HCT116 (cell line): ENCODE measurements around the gene MAP7. TPM values are rescaled to one million over a fixed set of nuclear protein-coding genes. Genes with fewer than 3 reads are reported as not detected.
"Not testable (repeated sequence)": the region's sequence is repeated elsewhere in the genome, so short reads cannot be mapped to it uniquely, and the experiment has no call there.

Experiments used
- ATAC-seq: fragments of 200-7000 bp; cut with Tn5 transposase; 2 replicates; pipeline ENCODE4 v1.9.1; 2020; ENCODE audit warnings: mild to moderate bottlenecking, moderate library complexity
- BruUV-seq: library from RNA; stranded (reverse); fragments of 400-500 nt; replicated peaks from 2 replicates; lab custom pipeline; 2021; lab: Mats Ljungman, UMichigan
- CTCF ChIA-PET: fragments of 300-600 bp; sonication (Branson Sonifier 250); formaldehyde crosslinking; loops from one replicate; lab custom pipeline; 2021; ENCODE audit warnings: antibody characterized with exemption; lab: Charles Lee
- POLR2A ChIA-PET: fragments of 300-600, 350-600 bp; sonication (Branson Sonifier 250); formaldehyde crosslinking; loops from one replicate; lab custom pipeline; 2021; ENCODE audit warnings: antibody characterized with exemption; lab: Charles Lee
- RAD21 ChIA-PET, 2 experiments: fragments of 300-600 bp; sonication (Branson Sonifier 250); formaldehyde crosslinking; loops; one replicate each; lab custom pipeline; 2023; ENCODE audit warnings: low total read pairs in 2 of 2; ENCODE audit not compliant: uncharacterized antibody in 2 of 2, unreplicated experiment in 2 of 2, low non-redundant PET in 1 of 2; lab: Charles Lee
- DNase-seq: peaks from one replicate; pipeline ENCODE4 v3.0.0-alpha.2; 2010; ENCODE audit warnings: low read depth, low spot score
- H2AFZ ChIP-seq: fragments of 200-600 bp; shearing (Covaris generic), sonication (generic); 2 replicates; pipeline ENCODE4 v1.6.1; 2017; ENCODE audit warnings: low read depth, mixed run types, mixed read lengths, antibody characterized with exemption, low read length; ENCODE audit not compliant: poor library complexity, severe bottlenecking
- H3K27ac ChIP-seq: 2 replicates; pipeline ENCODE4 v1.5.1; 2012; ENCODE audit warnings: low read depth, low read length
- H3K27me3 ChIP-seq: fragments of 200-600 bp; sonication (generic); 2 replicates; pipeline ENCODE4 v1.6.1; 2016; ENCODE audit warnings: mixed run types, low read length, mixed read lengths; ENCODE audit not compliant: insufficient read depth
- H3K36me3 ChIP-seq, 2 experiments: fragments of 200-500 bp in 1 of 2; fragments of 200-600 bp in 1 of 2; sonication (Bioruptor generic) in 1 of 2; sonication (generic) in 1 of 2; 2 replicates each; pipeline versions ENCODE4 v1.5.1 to v1.6.1; 2014 to 2016; ENCODE audit warnings: low read length in 2 of 2, inconsistent platforms in 1 of 2, mixed read lengths in 1 of 2, mixed run types in 1 of 2; ENCODE audit not compliant: insufficient read depth in 2 of 2, control insufficient read depth in 1 of 2
- H3K4me1 ChIP-seq, 2 experiments: fragments of 200-600 bp in 1 of 2; sonication (generic) in 1 of 2; 2 replicates each; pipeline versions ENCODE4 v1.5.1 to v1.6.1; 2012 to 2017; ENCODE audit warnings: low read length in 2 of 2, inconsistent platforms in 1 of 2, mild to moderate bottlenecking in 1 of 2, mixed read lengths in 1 of 2, mixed run types in 1 of 2, moderate library complexity in 1 of 2; ENCODE audit not compliant: insufficient read depth in 2 of 2, control insufficient read depth in 1 of 2
- H3K4me2 ChIP-seq: fragments of 200-600 bp; sonication (generic); 2 replicates; pipeline ENCODE4 v1.6.1; 2017; ENCODE audit warnings: mixed run types, low read length, mixed read lengths
- H3K4me3 ChIP-seq, 2 experiments: fragments of 200-600 bp in 1 of 2; sonication (generic) in 1 of 2; replicated peaks in 1 of 2; 2 replicates each; pipeline ENCODE4 v1.5.1; 2011 to 2016; ENCODE audit warnings: low read length in 2 of 2, control low read depth in 1 of 2, low read depth in 1 of 2, mild to moderate bottlenecking in 1 of 2, mixed read lengths in 1 of 2, mixed run types in 1 of 2
- H3K79me2 ChIP-seq: fragments of 200-600 bp; sonication (generic); 2 replicates; pipeline ENCODE4 v1.6.1; 2017; ENCODE audit warnings: mild to moderate bottlenecking, mixed run types, low read length, moderate library complexity, mixed read lengths; ENCODE audit not compliant: insufficient read depth
- H3K9ac ChIP-seq: fragments of 200-600 bp; sonication (generic); 2 replicates; pipeline ENCODE4 v1.6.1; 2016; ENCODE audit warnings: low read length, mixed read lengths
- H3K9me2 ChIP-seq: fragments of 200-600 bp; sonication (generic), shearing (Covaris generic); 2 replicates; pipeline ENCODE4 v1.6.1; 2017; ENCODE audit warnings: mixed run types, mild to moderate bottlenecking, moderate library complexity; ENCODE audit not compliant: insufficient read depth
- H3K9me3 ChIP-seq, 2 experiments: fragments of 200-500 bp in 1 of 2; fragments of 200-600 bp in 1 of 2; sonication (Bioruptor generic) in 1 of 2; sonication (generic) in 1 of 2; 2 replicates each; pipeline ENCODE4 v1.6.1; 2014 to 2017; ENCODE audit warnings: low read length in 2 of 2, mixed read lengths in 2 of 2, inconsistent platforms in 1 of 2, low read depth in 1 of 2, mild to moderate bottlenecking in 1 of 2, mixed run types in 1 of 2, moderate library complexity in 1 of 2; ENCODE audit not compliant: control insufficient read depth in 1 of 2, insufficient read depth in 1 of 2
- H4K20me1 ChIP-seq: fragments of 200-600 bp; sonication (generic), shearing (Covaris generic); 2 replicates; pipeline ENCODE4 v1.6.1; 2017; ENCODE audit warnings: mixed run types, mild to moderate bottlenecking, moderate library complexity; ENCODE audit not compliant: insufficient read depth
- ATF3 ChIP-seq: IDR thresholded peaks from 2 replicates; pipeline ENCODE4 v1.6.1; 2012
- CEBPB ChIP-seq: IDR thresholded peaks from 2 replicates; pipeline ENCODE4 v1.6.1; 2012; ENCODE audit warnings: low read depth
- EGR1 ChIP-seq: IDR thresholded peaks from 2 replicates; pipeline ENCODE4 v1.6.1; 2012; ENCODE audit warnings: low read depth
- EZH2 ChIP-seq: fragments of 200-600 bp; sonication (generic); IDR thresholded peaks from 2 replicates; pipeline ENCODE4 v1.6.1; 2017; ENCODE audit warnings: antibody characterized with exemption, mixed run types
- EZH2phosphoT487 ChIP-seq: fragments of 200-600 bp; IDR thresholded peaks from 2 replicates; pipeline ENCODE4 v1.6.1; 2018; ENCODE audit warnings: antibody characterized with exemption, borderline replicate concordance
- POLR2A ChIP-seq: IDR thresholded peaks from 2 replicates; pipeline ENCODE4 v1.7.0; 2011; ENCODE audit warnings: borderline replicate concordance; ENCODE audit not compliant: insufficient read depth, insufficient read length; ENCODE audit errors: extremely low read depth
- SP1 ChIP-seq: IDR thresholded peaks from 2 replicates; pipeline ENCODE4 v1.6.1; 2012; ENCODE audit warnings: low read depth
- SRF ChIP-seq: IDR thresholded peaks from 2 replicates; pipeline ENCODE4 v1.6.1; 2012; ENCODE audit warnings: low read depth
- TCF7L2 ChIP-seq: IDR thresholded peaks from 2 replicates; pipeline ENCODE4 v1.7.0; 2011; ENCODE audit warnings: borderline replicate concordance, inconsistent platforms; ENCODE audit not compliant: insufficient read depth, insufficient read length; ENCODE audit errors: extremely low read depth
- YY1 ChIP-seq: IDR thresholded peaks from 2 replicates; pipeline ENCODE4 v1.6.1; 2011; ENCODE audit warnings: low read length, low read depth, moderate library complexity, mild to moderate bottlenecking; ENCODE audit not compliant: insufficient replicate concordance; ENCODE audit errors: extremely low read depth
- ZFX ChIP-seq: fragments of 450-650 bp; IDR thresholded peaks from 2 replicates; pipeline ENCODE4 v1.6.1; 2017
- intact Hi-C: fragments of 100-400 bp; cut with micrococcal nuclease; formaldehyde crosslinking; loops from 2 replicates; pipeline ENCODE4 v1.10.0; 2022
- total RNA-seq: library from RNA; stranded (reverse); gene quantifications from one replicate; pipeline ENCODE4 v1.2.1, GENCODE V29; 2021; ENCODE audit not compliant: unreplicated experiment

MAP7 gene
- total RNA-seq, 1 experiment from 2014 or later = 35.5 TPM

GRCh38 chr6:136586295-136586694, 36.1 kb upstream of the MAP7 start:
- no peaks in the 10 kb centered on the region for H3K4me1 ChIP-seq
- H3K36me3 ChIP-seq = no peaks in the 10 kb centered on the region; a peak in 1 of 4 replicates
- H3K4me3 ChIP-seq = no peak overlapping the region
- H3K79me2 ChIP-seq = no peaks in the 10 kb centered on the region
- ChIA-PET CTCF (no interaction called here), RAD21 (no interaction called here)
- H3K27me3 ChIP-seq = no peaks in the 10 kb centered on the region
- no peak for DNase-seq
- no peak overlapping the region for H3K9ac ChIP-seq
- no peaks in the 10 kb centered on the region for H3K9me2 ChIP-seq
- no peak overlapping the region for H3K27ac ChIP-seq
- no peaks in the 10 kb centered on the region for H4K20me1 ChIP-seq
- no peak for TF ChIP-seq SRF
- no peak for TF ChIP-seq EZH2
- no peak for TF ChIP-seq ATF3
- no peak for TF ChIP-seq TCF7L2
- TF ChIP-seq EZH2phosphoT487 = no peak
- no peak for TF ChIP-seq CEBPB
- TF ChIP-seq SP1 = no peak
- TF ChIP-seq ZFX = no peak
- no peak for TF ChIP-seq YY1
- TF ChIP-seq POLR2A = no peak
- no peak for TF ChIP-seq EGR1
- TF ChIP-seq, all 23 proteins: peak for 0
- no peak overlapping the region for H3K4me2 ChIP-seq
- ATAC-seq = no peak
- intact Hi-C loops = no loop called here
- BruUV-seq = no TSS peak
- H3K9me3 ChIP-seq = no peaks in the 10 kb centered on the region
- H2AFZ ChIP-seq = no peak overlapping the region
- POLR2A ChIA-PET = no interaction called here

- H3K27ac ChIP-seq, H3K9me2 ChIP-seq, H3K9me3 ChIP-seq, H3K4me3 ChIP-seq, H2AFZ ChIP-seq, H3K4me2 ChIP-seq, H3K79me2 ChIP-seq, H4K20me1 ChIP-seq, intact Hi-C loops, H3K9ac ChIP-seq, RAD21 ChIA-PET, H3K27me3 ChIP-seq, H3K4me1 ChIP-seq, BruUV-seq, H3K36me3 ChIP-seq, ATAC-seq, DNase-seq: not testable (repeated sequence)
- ChIA-PET POLR2A (interaction anchor here (1.1 kb wide), 1 partner anchor 9 kb away, joined by 3 read pairs; no protein-coding TSS in a partner anchor), CTCF (interaction anchor here (1.5 kb wide), 1 partner anchor 207 kb away, joined by 4 read pairs; the partner anchor contains the start of gene MAP3K5)
Measured at GRCh38 chr6:136585523-136585922, 35.3 kb upstream of the MAP7 start.

- H3K27me3 ChIP-seq, BruUV-seq, H2AFZ ChIP-seq, H3K27ac ChIP-seq, RAD21 ChIA-PET, H3K4me1 ChIP-seq, ATAC-seq, H3K9me2 ChIP-seq, DNase-seq, H3K4me2 ChIP-seq, H4K20me1 ChIP-seq, H3K9ac ChIP-seq, POLR2A ChIA-PET, H3K9me3 ChIP-seq, H3K79me2 ChIP-seq, H3K36me3 ChIP-seq, H3K4me3 ChIP-seq: not testable (repeated sequence)
- intact Hi-C loops = loop anchor here (5.0 kb wide), 1 partner anchor 343 kb away; no protein-coding TSS in a partner anchor
- CTCF ChIA-PET = interaction anchor here (1.5 kb wide), 1 partner anchor 208 kb away, joined by 4 read pairs; the partner anchor contains the start of gene MAP3K5
Measured at GRCh38 chr6:136584290-136584689, 34.1 kb upstream of the MAP7 start.
